GM18507 (cell line): Measurements from ENCODE around the gene GTF2IRD1.
"Not testable (repeated sequence)": the region's sequence is repeated elsewhere in the genome, so short reads cannot be mapped to it uniquely, and the experiment has no call there.

ENCODE experiments used
- DNase-seq: peaks from one replicate; pipeline ENCODE4 v3.0.0; 2011; ENCODE audit warnings: low read depth; ENCODE audit not compliant: insufficient read length; ENCODE audit errors: extremely low spot score
- FAIRE-seq: peaks from 2 replicates; lab custom pipeline; 2011; peaks lifted over from hg19 to GRCh38; lab: Jason Lieb, UNC

GTF2IRD1 gene

DNA sequence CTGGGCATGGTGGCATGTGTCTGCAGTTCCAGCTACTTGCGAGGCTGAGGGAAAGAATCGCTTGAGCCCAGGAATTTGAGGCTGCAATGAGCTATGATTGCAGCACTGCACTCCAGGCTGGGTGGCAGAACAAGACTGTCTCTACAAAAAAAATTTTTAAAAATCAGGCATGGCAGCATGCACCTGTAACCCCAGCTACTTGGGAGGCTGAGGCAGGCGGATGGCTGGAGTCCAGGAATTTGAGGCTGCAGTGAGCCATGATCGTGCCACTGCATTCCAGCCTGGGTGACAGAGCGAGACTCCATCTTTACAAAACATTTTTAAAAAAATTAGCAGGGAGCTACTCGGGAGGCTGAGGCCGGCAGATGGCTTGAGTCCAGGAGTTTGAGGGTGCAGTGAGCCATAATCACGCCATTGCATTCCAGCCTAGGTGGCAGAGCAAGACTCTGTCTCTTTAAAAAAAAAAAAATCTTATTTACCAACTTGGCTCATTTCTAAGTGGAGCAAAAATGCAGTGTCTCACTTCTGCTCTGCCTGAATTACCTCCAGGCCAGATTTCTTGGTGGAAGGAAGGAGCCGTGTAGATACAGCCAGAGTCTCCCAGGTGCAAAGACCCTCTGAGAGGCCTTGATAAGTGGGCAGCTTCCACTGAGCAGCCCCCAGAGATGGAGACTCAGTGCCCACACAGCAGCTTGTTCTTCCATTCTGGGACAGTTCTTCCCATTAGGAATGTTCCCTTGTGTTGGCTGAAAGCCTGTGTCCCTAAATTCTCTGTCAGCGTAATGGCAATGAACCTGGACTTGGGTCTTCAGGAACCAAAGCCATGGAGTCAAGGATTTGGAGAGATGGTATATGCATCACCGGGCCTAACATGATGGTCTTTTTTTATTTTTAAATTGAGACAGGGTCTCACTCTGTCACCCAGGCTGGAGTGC, 30.0 kb downstream of the GTF2IRD1 start:
- DNase-seq (no peak), FAIRE-seq (no peak)

DNA sequence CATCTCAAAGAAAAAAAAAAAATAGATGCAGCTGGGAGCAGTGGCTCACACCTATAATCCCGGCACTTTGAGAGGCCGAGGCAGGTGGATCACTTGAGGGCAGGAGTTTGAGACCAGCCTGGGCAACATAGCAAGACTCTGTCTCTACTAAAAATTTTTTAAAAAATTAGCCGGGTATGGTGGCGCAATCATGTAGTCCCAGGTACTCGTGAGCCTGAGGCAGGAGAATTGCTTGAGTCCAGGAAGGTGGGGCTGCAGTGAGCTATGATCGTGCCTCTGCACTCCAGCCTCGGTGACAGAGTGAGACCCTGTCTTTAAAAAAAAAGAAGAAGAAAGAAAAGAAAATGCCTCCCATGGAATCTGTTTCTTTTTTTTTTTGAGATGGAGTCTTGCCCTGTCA, 31.9 kb downstream of the GTF2IRD1 start:
- no peak for FAIRE-seq
- DNase-seq, result no peak

DNA sequence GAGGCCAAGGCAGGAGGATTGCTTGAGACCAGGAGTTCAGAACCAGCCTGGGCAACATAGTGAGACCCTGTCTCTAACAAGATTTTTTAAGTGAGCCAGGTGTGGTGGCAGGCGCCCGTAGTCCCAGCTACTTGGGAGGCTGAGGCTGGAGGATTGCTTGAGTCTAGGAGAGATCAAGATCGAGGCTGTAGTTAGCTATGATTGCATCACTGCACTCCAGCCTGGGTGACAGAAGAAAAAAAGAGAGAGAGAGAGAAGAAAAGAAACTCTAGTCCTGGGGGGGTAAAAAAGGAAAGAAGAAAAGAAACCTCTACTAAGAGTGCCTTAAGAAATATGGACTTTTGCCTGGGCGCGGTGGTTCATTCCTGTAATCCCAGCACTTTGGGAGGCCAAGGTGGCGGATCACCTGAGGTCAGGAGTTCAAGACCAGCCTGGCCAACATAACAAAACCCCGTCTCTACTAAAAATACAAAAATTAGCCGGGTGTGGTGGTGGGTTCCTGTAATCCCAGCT, 34.9 kb downstream of the GTF2IRD1 start:
- DNase-seq, FAIRE-seq: not testable (repeated sequence)

DNA sequence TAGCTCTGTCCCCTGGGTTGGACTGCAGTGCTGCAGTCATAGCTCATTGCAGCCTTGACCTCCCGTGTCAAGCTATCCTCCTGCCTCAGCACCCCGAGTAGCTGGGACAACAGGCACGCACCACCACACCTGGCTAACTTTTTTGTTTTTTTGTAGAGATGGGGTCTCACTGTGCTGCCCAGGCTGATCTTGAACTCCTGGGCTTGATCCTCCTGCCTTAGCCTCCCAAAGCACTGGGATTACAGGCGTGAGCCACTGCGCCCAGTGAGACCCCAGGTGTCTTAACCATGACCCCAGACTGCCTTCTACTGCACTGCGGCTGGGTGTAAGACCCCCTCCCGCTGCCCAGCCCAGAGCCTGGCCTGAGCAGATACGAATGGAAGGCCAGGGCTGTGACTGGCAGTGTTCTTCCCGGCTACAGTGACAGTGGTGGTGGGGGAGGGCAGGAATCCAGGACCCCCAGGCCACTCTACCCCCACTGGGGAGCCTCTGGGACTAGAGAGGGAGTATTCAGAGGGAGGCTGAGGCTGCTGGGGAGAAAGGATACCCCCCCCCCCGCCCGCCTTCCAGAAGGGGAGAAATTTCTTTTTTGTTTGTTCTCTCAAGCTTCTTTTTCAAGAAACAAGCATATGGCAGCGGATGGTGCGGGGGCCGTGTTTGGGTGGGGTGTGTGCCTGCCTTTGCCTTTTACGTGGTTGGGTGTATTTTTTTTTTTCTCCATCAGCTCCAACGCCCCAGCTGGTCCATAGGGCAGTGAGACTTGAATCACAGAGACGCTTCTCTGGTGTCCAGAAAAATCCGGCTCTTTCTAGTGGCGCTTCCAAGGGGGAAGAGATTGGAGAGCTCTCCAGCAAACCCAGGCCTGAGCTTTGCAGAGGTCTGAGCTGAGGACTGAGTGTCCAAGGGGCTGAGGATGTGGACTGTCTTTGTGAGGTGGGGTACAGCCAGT, 36.6 kb downstream of the GTF2IRD1 start:
- DNase-seq, result no peak
- no peak for FAIRE-seq

DNA sequence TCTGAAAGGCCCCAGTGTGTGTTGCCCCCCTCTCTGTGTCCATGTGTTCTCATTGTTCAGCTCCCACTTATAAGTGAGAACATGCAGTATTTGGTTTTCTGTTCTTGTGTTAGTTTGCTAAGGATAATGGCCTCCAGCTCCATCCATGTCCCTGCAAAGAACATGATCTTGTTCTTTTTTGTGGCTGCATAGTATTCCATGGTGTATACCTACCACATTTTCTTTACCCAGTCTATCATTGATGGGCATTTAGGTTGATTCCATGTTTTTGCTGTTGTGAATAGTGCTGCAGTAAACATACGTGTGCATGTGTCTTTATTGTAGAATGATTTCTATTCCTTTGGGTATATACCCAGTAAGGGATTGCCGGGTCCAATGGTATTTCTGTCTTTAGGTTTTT, 37.8 kb downstream of the GTF2IRD1 start:
- FAIRE-seq, DNase-seq: not testable (repeated sequence)

DNA sequence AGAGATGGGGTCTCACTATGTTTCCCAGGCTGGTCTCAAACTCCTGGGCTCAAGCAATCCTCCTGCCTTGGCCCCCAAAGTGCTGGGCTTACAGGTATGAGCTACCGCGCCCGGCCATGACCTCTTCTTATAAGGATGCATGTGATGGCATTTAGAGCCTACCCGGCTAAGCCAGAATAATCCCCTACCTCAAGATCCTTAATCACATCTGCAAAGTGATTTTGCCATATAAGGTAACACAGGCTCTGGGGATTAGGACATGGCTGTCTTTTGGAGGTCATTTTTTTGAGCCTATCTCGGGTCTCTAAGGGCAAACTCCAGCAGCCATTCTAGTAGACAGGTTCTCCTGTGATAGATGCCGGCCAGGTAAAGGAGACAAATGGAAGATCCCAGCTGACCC, 39.6 kb downstream of the GTF2IRD1 start:
- FAIRE-seq, result no peak
- DNase-seq, result no peak

DNA sequence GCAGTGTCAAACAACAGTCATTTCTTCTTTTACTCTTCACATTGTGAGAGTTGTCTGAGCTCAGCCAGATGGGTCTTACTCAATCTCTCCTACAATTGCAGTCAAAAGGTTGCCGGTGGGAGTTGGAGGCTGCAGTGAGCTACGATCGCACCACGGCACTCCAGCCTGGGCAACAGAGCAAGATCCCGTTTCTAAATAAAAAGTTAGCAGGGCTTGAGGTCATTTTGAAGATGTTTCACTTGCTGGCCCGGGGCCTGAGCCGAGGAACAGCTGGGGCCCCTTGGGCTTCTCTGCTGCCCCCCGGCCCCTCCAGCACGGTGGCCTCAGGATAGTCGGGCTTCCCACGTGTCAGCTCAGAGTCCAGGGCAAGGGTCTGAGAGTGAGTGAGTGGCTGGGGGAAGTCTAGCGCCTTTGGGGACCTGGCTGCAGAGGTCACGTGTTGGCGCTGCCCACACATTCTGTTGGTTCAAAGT, 40.4 kb downstream of the GTF2IRD1 start:
- DNase-seq, result no peak

DNA sequence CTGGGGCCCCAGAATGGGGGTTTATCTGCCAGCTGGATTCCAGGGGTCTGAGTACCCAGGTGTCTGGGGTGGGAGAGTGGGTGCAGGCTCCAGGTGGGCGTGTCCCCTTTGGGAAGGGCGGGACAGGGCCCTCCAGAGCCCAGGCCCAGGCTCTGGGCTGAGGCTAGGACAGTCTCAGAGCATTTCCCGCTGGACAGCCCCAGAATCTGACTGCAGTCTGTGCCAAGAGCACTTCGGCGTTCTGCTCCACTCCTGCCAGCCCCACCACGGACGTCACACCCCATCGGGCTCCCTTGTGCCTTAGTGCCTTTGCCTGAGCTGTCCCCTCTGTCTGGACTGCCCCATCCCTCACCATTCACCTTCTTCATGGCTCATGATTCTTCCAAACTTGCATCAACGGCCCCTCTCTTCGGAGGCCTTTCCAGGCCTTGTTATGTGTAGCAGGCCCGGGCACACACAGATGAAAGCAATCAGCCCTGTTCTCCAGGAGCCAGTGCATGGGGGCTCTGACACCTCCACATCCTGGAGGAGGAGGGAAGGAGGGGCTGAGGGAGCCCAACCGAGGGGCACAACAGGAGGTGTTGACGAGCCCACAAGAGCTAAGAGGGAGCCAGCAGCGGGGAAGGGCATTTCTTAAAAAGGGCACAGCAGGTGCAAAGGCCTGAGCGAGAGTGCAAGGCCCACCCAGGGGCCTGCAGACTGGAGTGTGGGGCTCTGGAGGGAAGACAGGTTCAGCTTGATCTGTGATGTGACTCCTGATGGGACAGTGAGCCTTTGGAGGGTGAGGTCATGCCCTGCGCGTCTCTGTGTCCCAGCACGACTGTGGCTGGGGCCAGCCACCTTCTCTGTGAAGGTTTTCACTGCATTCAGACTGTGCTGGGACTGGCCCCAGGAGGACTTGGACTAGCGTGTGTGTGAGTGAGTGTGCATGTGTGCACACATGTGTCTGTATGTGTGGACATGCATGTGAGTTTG, 41.7 kb downstream of the GTF2IRD1 start:
- DNase-seq (no peak), FAIRE-seq (no peak)

More for the DNA sequence above, 40.4 kb downstream of the GTF2IRD1 start:
- no peak for FAIRE-seq

DNA sequence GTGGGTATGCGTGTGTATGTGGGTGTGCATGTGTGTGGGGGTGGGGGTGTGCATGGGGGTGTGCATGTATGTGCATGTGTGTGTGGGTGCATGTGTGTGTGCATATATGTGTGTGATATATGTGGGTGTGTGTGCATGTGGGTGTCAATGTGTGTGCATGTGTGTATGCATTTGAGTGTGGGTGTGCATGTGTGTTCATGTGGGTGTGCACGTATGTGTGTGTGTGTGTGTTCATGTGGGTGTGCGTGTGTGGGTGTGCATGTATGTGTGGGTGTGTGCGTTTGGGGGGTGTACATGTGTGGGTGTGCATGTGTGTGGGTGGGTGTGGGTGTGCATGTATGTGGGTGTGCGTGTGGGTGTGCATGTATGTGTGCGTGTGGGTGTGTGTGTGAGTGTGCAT, 42.6 kb downstream of the GTF2IRD1 start:
- FAIRE-seq, result no peak

DNA sequence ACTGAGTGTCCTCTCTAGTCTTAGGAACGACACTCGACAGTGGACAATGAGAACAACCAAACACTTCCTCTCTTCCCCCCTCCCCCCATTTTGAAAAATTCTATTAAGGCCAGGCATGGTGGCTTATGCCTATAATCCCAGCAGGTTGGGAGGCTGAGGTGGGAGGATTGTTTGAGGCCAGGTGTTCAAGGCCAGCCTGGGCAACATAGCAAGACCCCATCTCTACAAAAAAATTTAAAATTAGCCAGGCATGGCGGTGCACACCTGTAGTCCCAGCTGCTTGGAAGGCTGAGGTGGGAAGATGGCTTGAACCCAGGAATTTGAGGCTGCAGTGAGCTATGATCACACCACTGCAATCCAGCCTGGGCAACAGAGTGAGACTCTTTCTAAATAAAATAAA, 43.1 kb downstream of the GTF2IRD1 start:
- not testable (repeated sequence) for DNase-seq, FAIRE-seq

More for the DNA sequence above, 42.6 kb downstream of the GTF2IRD1 start:
- no peak for DNase-seq

DNA sequence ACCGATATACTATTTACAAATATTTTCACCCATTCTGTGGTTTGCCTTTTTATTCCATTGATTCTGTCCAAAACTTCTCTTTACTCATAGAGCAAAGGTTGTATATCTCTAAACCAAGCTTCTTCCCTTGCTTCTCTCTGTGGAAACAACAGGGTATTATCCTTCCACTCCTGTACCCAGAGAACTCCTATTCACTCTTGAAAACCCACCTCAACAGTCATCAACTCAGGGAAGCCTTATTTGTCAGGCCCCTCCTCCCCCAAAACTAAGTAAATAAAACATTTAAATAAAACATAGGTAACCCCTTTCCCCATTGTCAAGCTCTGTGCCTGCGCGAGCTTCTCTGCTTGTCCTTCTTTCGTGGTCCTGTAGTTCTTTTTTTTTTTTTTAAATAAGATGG, 44.6 kb downstream of the GTF2IRD1 start:
- DNase-seq, result no peak
- FAIRE-seq, result no peak

DNA sequence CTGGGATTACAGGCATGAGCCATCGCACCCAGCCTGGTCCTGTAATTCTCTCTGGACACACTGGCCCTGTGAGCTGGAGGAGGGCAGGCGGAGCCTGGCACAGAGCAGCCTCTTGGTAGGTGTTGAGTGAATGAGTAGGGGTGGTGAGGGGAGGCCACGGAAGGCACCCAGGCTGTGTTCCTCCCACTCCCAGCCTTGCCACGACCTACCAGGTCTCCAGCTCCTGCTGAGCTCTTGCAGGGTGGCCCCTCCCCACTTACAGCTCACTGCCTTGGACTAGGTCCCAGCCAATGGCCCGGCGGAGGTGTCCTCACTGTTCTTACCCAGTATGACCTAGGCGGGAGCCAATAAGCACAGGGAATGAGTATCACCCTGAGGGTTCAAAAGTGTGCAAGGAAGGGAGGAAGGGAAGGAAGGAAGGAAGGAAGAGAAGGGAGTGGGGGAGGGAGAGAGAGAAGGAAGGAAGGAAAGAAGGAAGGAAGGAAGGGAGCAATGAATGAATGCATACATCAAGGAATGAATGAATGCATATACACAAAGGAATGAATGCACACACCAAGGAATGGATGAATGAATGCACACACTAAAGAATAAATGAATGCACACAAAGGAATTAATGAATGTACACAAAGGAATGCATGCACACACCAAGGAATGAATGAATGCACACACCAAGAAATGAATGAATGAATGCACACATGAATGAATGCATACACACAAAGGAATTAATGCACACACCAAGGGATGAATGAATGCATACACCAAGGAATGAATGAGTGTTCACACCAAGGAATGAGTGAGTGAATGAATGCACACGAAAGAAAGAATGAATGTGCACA, 45.5 kb downstream of the GTF2IRD1 start:
- FAIRE-seq (no peak), DNase-seq (no peak)

DNA sequence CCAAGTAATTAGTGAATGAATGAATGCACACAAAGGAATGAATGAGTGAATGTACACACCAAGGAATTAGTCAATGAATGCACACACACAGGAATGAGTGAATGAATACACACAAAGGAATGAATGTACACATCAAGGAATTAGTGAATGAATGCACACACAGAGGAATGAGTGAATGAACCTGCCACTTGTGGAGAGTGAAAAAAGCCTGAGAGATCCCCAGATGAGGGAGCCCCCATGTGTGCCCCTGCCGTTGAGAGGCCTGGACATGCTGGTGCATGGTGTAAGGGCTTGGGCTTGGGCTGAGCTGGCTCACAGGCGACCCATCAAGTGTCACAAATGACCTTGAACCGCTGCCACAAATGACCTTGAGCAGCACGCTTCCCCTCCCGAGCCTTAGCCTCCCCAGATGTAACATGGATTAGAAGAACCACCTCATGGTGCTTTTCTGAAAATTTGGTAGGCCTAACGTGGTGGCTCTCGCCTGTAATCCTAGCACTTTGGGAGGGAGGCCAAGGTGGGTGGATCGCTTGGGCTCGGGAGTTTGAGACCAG, 46.2 kb downstream of the GTF2IRD1 start:
- no peak for FAIRE-seq
- DNase-seq, result no peak

DNA sequence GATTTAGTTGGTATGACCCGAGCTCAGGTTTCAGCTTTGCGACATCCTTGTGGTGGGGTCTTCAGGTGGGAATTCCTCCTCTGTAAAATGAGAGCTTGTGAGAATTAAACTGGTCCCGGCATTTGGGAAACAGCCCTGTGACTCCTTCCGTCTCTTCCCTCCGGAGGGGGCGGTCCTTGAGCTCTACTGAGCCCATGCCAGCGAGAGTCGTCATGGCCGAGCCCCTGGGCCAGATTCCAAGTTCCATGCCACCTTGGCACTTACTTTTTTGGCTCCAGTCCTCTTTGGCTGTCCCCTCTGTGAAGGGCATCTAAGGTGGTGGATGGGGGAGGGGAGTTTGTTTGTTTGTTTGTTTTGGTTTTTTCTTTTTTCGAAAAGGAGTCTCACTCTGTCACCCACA, 47.6 kb downstream of the GTF2IRD1 start:
- DNase-seq (no peak), FAIRE-seq (no peak)

DNA sequence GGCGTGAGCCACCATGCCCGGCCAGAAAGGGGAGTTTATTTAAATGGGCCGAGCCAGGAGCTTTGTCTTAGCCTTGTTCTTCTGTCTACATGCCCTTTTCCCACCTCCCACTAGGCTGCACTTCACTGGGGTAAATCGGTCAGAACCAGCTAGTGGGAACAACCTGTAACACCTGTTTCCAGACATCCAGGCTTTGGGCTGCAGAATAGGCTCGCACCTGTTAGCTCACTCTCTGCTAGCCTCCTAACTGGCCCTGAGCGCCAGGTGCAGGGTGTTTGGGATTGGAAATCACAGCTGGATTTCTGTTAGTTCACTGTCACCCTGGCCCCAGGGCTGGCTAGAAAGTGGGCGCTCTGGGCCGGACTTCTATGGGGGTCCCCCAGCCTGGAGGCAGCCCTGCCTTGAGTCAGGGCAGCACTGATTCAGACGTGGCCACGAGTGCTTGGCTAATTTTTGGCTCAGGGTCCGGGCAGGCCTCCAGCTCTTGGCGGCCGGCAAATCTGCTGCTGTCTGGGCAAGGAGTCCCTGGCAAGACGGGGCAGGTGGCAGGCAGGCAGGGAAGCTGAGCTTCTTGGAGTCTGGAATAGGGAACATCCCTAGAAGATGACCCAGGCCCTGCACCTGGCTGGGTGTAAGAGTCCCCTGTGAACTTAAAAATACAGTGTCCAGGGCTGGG, 48.6 kb downstream of the GTF2IRD1 start:
- DNase-seq (no peak), FAIRE-seq (no peak)

DNA sequence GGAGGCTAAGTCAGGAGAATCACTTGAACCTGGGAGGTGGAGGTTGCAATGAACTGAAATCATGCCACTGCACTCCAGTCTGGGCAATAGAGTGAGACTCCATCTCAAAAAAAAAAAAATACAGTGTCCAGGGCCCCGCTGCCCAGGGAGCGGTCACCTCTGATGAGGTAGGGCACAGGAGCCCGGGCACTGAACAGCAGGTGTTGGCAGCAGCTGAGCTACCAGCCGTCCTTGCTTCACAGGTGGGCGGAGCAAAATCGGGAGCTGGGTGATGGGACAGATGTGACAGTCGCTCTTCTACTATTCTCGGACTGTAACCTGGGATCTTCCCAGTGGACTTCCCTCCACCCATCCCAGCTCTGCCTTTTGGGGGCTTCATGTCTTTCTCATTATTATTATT, 49.4 kb downstream of the GTF2IRD1 start:
- FAIRE-seq, result no peak

DNA sequence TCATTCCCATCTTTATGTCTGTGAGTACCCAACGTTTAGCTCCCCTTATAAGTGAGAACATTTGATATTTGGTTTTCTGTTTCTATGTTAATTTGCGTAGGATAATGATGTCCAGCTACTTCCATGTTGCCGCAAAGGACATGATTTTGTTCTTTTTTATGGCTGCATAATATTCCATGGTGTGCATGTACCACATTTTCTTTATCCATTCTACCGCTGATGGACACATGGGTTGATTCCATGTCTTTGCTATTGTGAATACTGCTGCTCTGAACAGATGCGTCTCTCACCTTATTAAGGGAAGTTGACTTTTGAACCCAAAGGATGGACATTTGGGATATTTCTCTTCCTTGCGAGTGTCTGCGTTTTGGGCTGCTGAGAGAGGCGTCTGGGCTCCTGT, 50.2 kb downstream of the GTF2IRD1 start:
- no peak for DNase-seq
- FAIRE-seq, result no peak

More for the DNA sequence above, 49.4 kb downstream of the GTF2IRD1 start:
- no peak for DNase-seq
